ENCODE data around the gene MBNL1. TPM values are rescaled to one million over a fixed set of nuclear protein-coding genes. Genes with fewer than 3 reads are reported as not detected.

Gene MBNL1
- total RNA-seq, 1 donor: 545 TPM

GRCh38 chr3:152447511-152447910 is 178.8 kb downstream of the MBNL1 start:
- Histone ChIP-seq H3K4me1 (ENCODE audit: insufficient read depth, low read length) (peaks cover 16% of the 10 kb centered on the region), H3K4me2 (ENCODE audit: insufficient read depth, low read length) (no peak overlapping the region), H3K27ac (ENCODE audit: low read depth, low read length) (peak overlapping the region; percentile 12), H3K79me2 (ENCODE audit: insufficient read depth, low read length) (peaks cover 85% of the 10 kb centered on the region), H2AFZ (ENCODE audit: low read length) (no peak overlapping the region), H3K27me3 (ENCODE audit: insufficient read depth, low read length) (no peaks in the 10 kb centered on the region), H3K9me3 (ENCODE audit: low read depth, low read length) (no peaks in the 10 kb centered on the region), H3K4me3 (ENCODE audit: insufficient read depth, low read length) (no peak overlapping the region), H4K20me1 (ENCODE audit: insufficient read depth, low read length) (peaks cover 14% of the 10 kb centered on the region), H3K36me3 (ENCODE audit: insufficient read depth, low read length) (peaks cover 61% of the 10 kb centered on the region)
- TF ChIP-seq CTCF (IDR thresholded peaks at IDR 0.05; ENCODE audit: extremely low read depth, low read depth, low read length): no peak
- no peak for DNase-seq (ENCODE audit: insufficient read length, low spot score, missing footprints)

- peaks cover 61% of the 10 kb centered on the region for H3K36me3 ChIP-seq (ENCODE audit: insufficient read depth, low read length)
- no peak for TF ChIP-seq CTCF (IDR thresholded peaks at IDR 0.05; ENCODE audit: extremely low read depth, low read depth, low read length)
- H3K4me2 ChIP-seq (ENCODE audit: insufficient read depth, low read length): no peak overlapping the region
- DNase-seq (ENCODE audit: insufficient read length, low spot score, missing footprints): no peak
- peaks cover 12% of the 10 kb centered on the region for H4K20me1 ChIP-seq (ENCODE audit: insufficient read depth, low read length)
- no peaks in the 10 kb centered on the region for H3K27me3 ChIP-seq (ENCODE audit: insufficient read depth, low read length)
- no peaks in the 10 kb centered on the region for H3K9me3 ChIP-seq (ENCODE audit: low read depth, low read length)
- H3K4me3 ChIP-seq (ENCODE audit: insufficient read depth, low read length): no peak overlapping the region
- H3K4me1 ChIP-seq (ENCODE audit: insufficient read depth, low read length): peaks cover 10% of the 10 kb centered on the region
- H2AFZ ChIP-seq (ENCODE audit: low read length): no peak overlapping the region
- peaks cover 81% of the 10 kb centered on the region for H3K79me2 ChIP-seq (ENCODE audit: insufficient read depth, low read length)
- H3K27ac ChIP-seq (ENCODE audit: low read depth, low read length): no peak overlapping the region
These were observed 179.4 kb downstream of the MBNL1 start for GRCh38 chr3:152448091-152448490.

- no peak for DNase-seq (ENCODE audit: insufficient read length, low spot score, missing footprints)
- TF ChIP-seq CTCF (IDR thresholded peaks at IDR 0.05; ENCODE audit: extremely low read depth, low read depth, low read length): no peak
- Histone ChIP-seq H3K79me2 (ENCODE audit: insufficient read depth, low read length) (peaks cover 64% of the 10 kb centered on the region), H4K20me1 (ENCODE audit: insufficient read depth, low read length) (peaks cover 13% of the 10 kb centered on the region), H3K9me3 (ENCODE audit: low read depth, low read length) (no peaks in the 10 kb centered on the region), H3K4me2 (ENCODE audit: insufficient read depth, low read length) (no peak overlapping the region), H3K36me3 (ENCODE audit: insufficient read depth, low read length) (peaks cover 75% of the 10 kb centered on the region), H2AFZ (ENCODE audit: low read length) (no peak overlapping the region), H3K27ac (ENCODE audit: low read depth, low read length) (peak overlapping the region; percentile 14), H3K4me1 (ENCODE audit: insufficient read depth, low read length) (no peaks in the 10 kb centered on the region), H3K27me3 (ENCODE audit: insufficient read depth, low read length) (no peaks in the 10 kb centered on the region), H3K4me3 (ENCODE audit: insufficient read depth, low read length) (no peak overlapping the region)
These were observed 183.6 kb downstream of the MBNL1 start for GRCh38 chr3:152452318-152452717.

GRCh38 chr3:152454076-152454875 is 185.5 kb downstream of the MBNL1 start:
- DNase-seq (ENCODE audit: insufficient read length, low spot score, missing footprints): no peak
- peaks cover 7% of the 10 kb centered on the region for H3K4me1 ChIP-seq (ENCODE audit: insufficient read depth, low read length)
- H3K79me2 ChIP-seq (ENCODE audit: insufficient read depth, low read length): peaks cover 57% of the 10 kb centered on the region
- no peak overlapping the region for H3K4me3 ChIP-seq (ENCODE audit: insufficient read depth, low read length)
- H3K27me3 ChIP-seq (ENCODE audit: insufficient read depth, low read length): no peaks in the 10 kb centered on the region
- H2AFZ ChIP-seq (ENCODE audit: low read length): no peak overlapping the region
- peak overlapping the region; percentile 16 for H3K27ac ChIP-seq (ENCODE audit: low read depth, low read length)
- no peak for TF ChIP-seq CTCF (IDR thresholded peaks at IDR 0.05; ENCODE audit: extremely low read depth, low read depth, low read length)
- H3K36me3 ChIP-seq (ENCODE audit: insufficient read depth, low read length): peaks cover 67% of the 10 kb centered on the region
- H4K20me1 ChIP-seq (ENCODE audit: insufficient read depth, low read length): peaks cover 13% of the 10 kb centered on the region
- H3K4me2 ChIP-seq (ENCODE audit: insufficient read depth, low read length): no peak overlapping the region
- no peaks in the 10 kb centered on the region for H3K9me3 ChIP-seq (ENCODE audit: low read depth, low read length)
